Raji (cell line): ENCODE data around the gene CRADD.

ENCODE experiments used
- POLR2A ChIP-seq: IDR thresholded peaks from 2 replicates; pipeline ENCODE4 v1.6.1; 2011; ENCODE audit warnings: low read depth, low read length, control low read depth; ENCODE audit not compliant: insufficient read depth

The CRADD gene

GRCh38 chr12:93857991-93858447, 180.8 kb downstream of the CRADD start:
- no peak for TF ChIP-seq POLR2A

- TF ChIP-seq POLR2A: no peak
These were observed 183.6 kb downstream of the CRADD start for GRCh38 chr12:93860668-93861373.

- TF ChIP-seq POLR2A: no peak
These were observed 185.2 kb downstream of the CRADD start for GRCh38 chr12:93862424-93862823.

GRCh38 chr12:93865751-93866150, 188.6 kb downstream of the CRADD start:
- TF ChIP-seq POLR2A: no peak

- TF ChIP-seq POLR2A: no peak
These were observed 191.6 kb downstream of the CRADD start for GRCh38 chr12:93868771-93869170.

GRCh38 chr12:93870020-93870795, 193.0 kb downstream of the CRADD start:
- no peak for TF ChIP-seq POLR2A

GRCh38 chr12:93873561-93873960, 196.4 kb downstream of the CRADD start:
- TF ChIP-seq POLR2A: no peak

- TF ChIP-seq POLR2A: no peak
These were observed 198.0 kb downstream of the CRADD start for GRCh38 chr12:93875157-93875556.

GRCh38 chr12:93876360-93876759, 199.2 kb downstream of the CRADD start:
- TF ChIP-seq POLR2A: no peak

GRCh38 chr12:93877446-93877845, 200.3 kb downstream of the CRADD start:
- TF ChIP-seq POLR2A: no peak

- TF ChIP-seq POLR2A: no peak
These were observed 202.6 kb downstream of the CRADD start for GRCh38 chr12:93879476-93880421.

GRCh38 chr12:93880853-93881522, 203.8 kb downstream of the CRADD start:
- no peak for TF ChIP-seq POLR2A

GRCh38 chr12:93882763-93883162, 205.6 kb downstream of the CRADD start:
- no peak for TF ChIP-seq POLR2A

- no peak for TF ChIP-seq POLR2A
These were observed 206.4 kb downstream of the CRADD start for GRCh38 chr12:93883436-93884154.
